K562 (cell line): Measurements from ENCODE around the gene CTU1. TPM values are rescaled to one million over a fixed set of nuclear protein-coding genes. Genes with fewer than 3 reads are reported as not detected.

Source experiments
- ATAC-seq: fragments of 200-7000 bp; cut with Tn5 transposase; 3 replicates; pipeline ENCODE4 v1.9.1; 2020; ENCODE audit warnings: moderate library complexity
- BruUV-seq: library from RNA; stranded (reverse); fragments of 400-500 nt; replicated peaks from 2 replicates; lab custom pipeline; 2021; lab: Mats Ljungman, UMichigan
- CTCF ChIA-PET: fragments of 300-600 bp; formaldehyde crosslinking; extraction: SDS; loops from one replicate; lab custom pipeline; 2021; ENCODE audit warnings: low intra/inter-chr PET ratio; lab: Yijun Ruan, JAX
- POLR2A ChIA-PET: fragments of 300-600, 350-650 bp; sonication (Branson Sonifier 250); formaldehyde crosslinking; extraction: SDS; loops from one replicate; lab custom pipeline; 2021; ENCODE audit warnings: antibody characterized with exemption, inconsistent platforms; lab: Yijun Ruan, JAX
- DNase-seq, 4 experiments: peaks; one replicate each; pipeline versions ENCODE4 v3.0.0 to v3.0.0-alpha.2; 2011 to 2018; ENCODE audit warnings: low spot score in 3 of 4, mixed read lengths in 3 of 4; ENCODE audit errors: extremely low read depth in 1 of 4
- FAIRE-seq: peaks from 2 replicates; lab custom pipeline; 2011; peaks lifted over from hg19 to GRCh38; lab: Jason Lieb, UNC
- H2AFZ ChIP-seq: 2 replicates; pipeline ENCODE4 v1.6.0; 2011; ENCODE audit warnings: low read depth, low read length, control low read depth, inconsistent platforms
- H3K27ac ChIP-seq: fragments of 200-600 bp; 3 replicates; pipeline ENCODE4 v1.8.0; 2011; ENCODE audit warnings: low read depth, mild to moderate bottlenecking, control low read depth, inconsistent platforms, low read length, moderate library complexity, mixed read lengths; ENCODE audit errors: extremely low read depth
- H3K27me3 ChIP-seq, 2 experiments: fragments of 300-600 bp in 1 of 2; 2 replicates in 1 of 2; 3 replicates in 1 of 2; pipeline versions ENCODE4 v1.6.0 to v1.8.0; 2011; ENCODE audit warnings: inconsistent platforms in 2 of 2, low read length in 2 of 2, mild to moderate bottlenecking in 1 of 2, mixed read lengths in 1 of 2, moderate library complexity in 1 of 2; ENCODE audit not compliant: control insufficient read depth in 2 of 2, insufficient read depth in 2 of 2
- H3K36me3 ChIP-seq: fragments of 300-600 bp; 3 replicates; pipeline ENCODE4 v1.8.0; 2011; ENCODE audit warnings: mild to moderate bottlenecking, low read length, inconsistent platforms; ENCODE audit not compliant: control insufficient read depth, insufficient read depth
- H3K4me1 ChIP-seq, 2 experiments: fragments of 200-600 bp in 1 of 2; replicated peaks in 1 of 2; 2 replicates in 1 of 2; 3 replicates in 1 of 2; pipeline versions ENCODE4 v1.5.1 to v1.8.0; 2011; ENCODE audit warnings: inconsistent platforms in 2 of 2, low read length in 2 of 2, mild to moderate bottlenecking in 1 of 2, mixed read lengths in 1 of 2, moderate library complexity in 1 of 2; ENCODE audit not compliant: control insufficient read depth in 2 of 2, insufficient read depth in 2 of 2
- H3K4me2 ChIP-seq: 2 replicates; pipeline ENCODE4 v1.6.1; 2011; ENCODE audit warnings: low read length, control low read depth, inconsistent platforms, mixed read lengths; ENCODE audit not compliant: insufficient read depth
- H3K4me3 ChIP-seq: fragments of 200-600 bp; sonication (generic), shearing (Covaris generic); 2 replicates; pipeline ENCODE4 v1.5.1; 2016; ENCODE audit warnings: control low read depth, inconsistent platforms
- H3K79me2 ChIP-seq: fragments of 200-600 bp; 3 replicates; pipeline ENCODE4 v1.8.0; 2011; ENCODE audit warnings: low read length, inconsistent platforms; ENCODE audit not compliant: control insufficient read depth, insufficient read depth
- H3K9ac ChIP-seq, 2 experiments: 2 replicates each; pipeline versions ENCODE4 v1.6.0 to v1.6.1; 2011; ENCODE audit warnings: low read depth in 2 of 2, low read length in 2 of 2, control low read depth in 1 of 2, inconsistent platforms in 1 of 2, mild to moderate bottlenecking in 1 of 2, mixed read lengths in 1 of 2; ENCODE audit not compliant: insufficient read depth in 1 of 2
- H3K9me1 ChIP-seq: one replicate; pipeline ENCODE4 v1.6.0; 2011; ENCODE audit warnings: inconsistent platforms, mild to moderate bottlenecking, low read length, moderate library complexity; ENCODE audit not compliant: control insufficient read depth, insufficient read depth
- H3K9me3 ChIP-seq: replicated peaks from 2 replicates; pipeline ENCODE4 v1.5.1; 2011; ENCODE audit warnings: low read depth, low read length, inconsistent platforms; ENCODE audit not compliant: control insufficient read depth, insufficient read depth
- H4K20me1 ChIP-seq: replicated peaks from 2 replicates; pipeline ENCODE4 v1.6.1; 2011; ENCODE audit warnings: low read length, inconsistent platforms, mixed read lengths; ENCODE audit not compliant: control insufficient read depth, insufficient read depth
- E2F6 ChIP-seq, 2 experiments: IDR thresholded peaks; 2 replicates each; pipeline ENCODE4 v1.6.1; 2011; ENCODE audit warnings: borderline replicate concordance in 1 of 2, control low read depth in 1 of 2, low read depth in 1 of 2, low read length in 1 of 2, mild to moderate bottlenecking in 1 of 2, mixed read lengths in 1 of 2, moderate library complexity in 1 of 2; ENCODE audit not compliant: insufficient read depth in 1 of 2, insufficient read length in 1 of 2, poor library complexity in 1 of 2, severe bottlenecking in 1 of 2; ENCODE audit errors: extremely low read depth in 1 of 2
- NR1H2 ChIP-seq: sonication (generic); formaldehyde crosslinking; IDR thresholded peaks from 2 replicates; pipeline ENCODE4 v1.4.0; 2020; ENCODE audit warnings: mild to moderate bottlenecking, missing genetic modification reagents
- POLR3A ChIP-seq: IDR thresholded peaks from 2 replicates; pipeline ENCODE4 v1.6.1; 2011; ENCODE audit warnings: borderline replicate concordance, mild to moderate bottlenecking, moderate library complexity; ENCODE audit not compliant: insufficient read length, insufficient read depth; ENCODE audit errors: extremely low read depth
- PYGO2 ChIP-seq: fragments of 450-650 bp; IDR thresholded peaks from 2 replicates; pipeline ENCODE4 v1.6.1; 2016; ENCODE audit warnings: mild to moderate bottlenecking, missing genetic modification characterization, moderate library complexity, missing compliant biosample characterization
- RERE ChIP-seq: sonication (generic); formaldehyde crosslinking; IDR thresholded peaks from 2 replicates; pipeline ENCODE4 v1.8.0; 2023; ENCODE audit warnings: missing genetic modification reagents, mild to moderate bottlenecking, borderline replicate concordance
- SMAD4 ChIP-seq: fragments of 250-450 bp; sonication (Bioruptor Pico); conservative IDR thresholded peaks from 2 replicates; pipeline ENCODE4 v1.8.0; 2021; ENCODE audit warnings: inconsistent platforms, mild to moderate bottlenecking, moderate library complexity
- SUPT5H ChIP-seq: fragments of 450-650 bp; IDR thresholded peaks from 2 replicates; pipeline ENCODE4 v1.6.1; 2016
- TCF7 ChIP-seq: sonication (generic); IDR thresholded peaks from 2 replicates; pipeline ENCODE4 v1.6.1; 2016; ENCODE audit warnings: antibody characterized with exemption, borderline replicate concordance
- ZBTB2 ChIP-seq: fragments of 450-650 bp; IDR thresholded peaks from 2 replicates; pipeline ENCODE4 v1.6.1; 2016; ENCODE audit warnings: antibody characterized with exemption
- ZBTB43 ChIP-seq: sonication (generic); formaldehyde crosslinking; IDR thresholded peaks from 2 replicates; pipeline ENCODE4 v1.8.0; 2023; ENCODE audit warnings: mild to moderate bottlenecking, missing genetic modification reagents
- ZNF668 ChIP-seq: fragments of 250-450 bp; sonication (Bioruptor Pico); IDR thresholded peaks from 2 replicates; pipeline ENCODE4 v1.8.0; 2022; ENCODE audit warnings: mild to moderate bottlenecking, inconsistent platforms
- WGBS: fragments of 100-300 bp; shearing (Covaris generic); methylation state at CpG from one replicate; pipeline ENCODE4 v1.1.6; 2016; ENCODE audit warnings: low coverage, mixed read lengths; ENCODE audit not compliant: insufficient coverage; ENCODE audit errors: missing lambda C conversion rate; 5-methylcytosine and 5-hydroxymethylcytosine counted together
- in situ Hi-C: fragments of 300-500 bp; cut with MboI; formaldehyde crosslinking; loops from 4 replicates; pipeline ENCODE4 v1.15.0; 2018; ENCODE audit warnings: inconsistent platforms, mixed read lengths
- intact Hi-C: fragments of 100-400 bp; cut with micrococcal nuclease; formaldehyde crosslinking; loops from 2 replicates; pipeline ENCODE4 v1.14.2; 2022
- polyA plus RNA-seq, 8 experiments: library from polyadenylated mRNA; depleted of rRNA in 4 of 8; stranded (reverse) in 5 of 8; unstranded in 3 of 8; fragments of >200 nt; fragmentation: Nextera tagmentation in 2 of 8; fragmentation: Illumina TruSeq in 1 of 8; extraction: Ambion mirVana in 2 of 8; extraction: Trizol in 1 of 8; gene quantifications; 2 replicates each; pipeline versions ENCODE4 v1.2.1 to v1.2.3, GENCODE V29; 2011 to 2014; ENCODE audit warnings: inconsistent platforms in 1 of 8, missing spikeins in 1 of 8
- total RNA-seq, 7 experiments: library from RNA; depleted of rRNA in 6 of 7; stranded (reverse); fragments of >200 nt in 6 of 7; fragmentation: Illumina TruSeq in 2 of 7; extraction: Trizol in 2 of 7; gene quantifications; 2 replicates each; pipeline versions ENCODE4 v1.2.1 to v1.2.3, GENCODE V29; 2011 to 2021; ENCODE audit warnings: low replicate concordance in 1 of 7

Gene CTU1
- total and polyA plus RNA-seq, 9 of the 15 experiments (the other 6 are each of a cell fraction or from before 2014, with no cell fraction given): 0.03 to 18.4 (median 2.3) TPM; not detected in 1

- no peak overlapping the region; the same call in 1 of the 3 replicates for H3K27ac ChIP-seq
- CTCF ChIA-PET: interaction anchor here (1.5 kb wide), 1 partner anchor 14 kb away, joined by 5 read pairs; no protein-coding TSS in a partner anchor
- no peak for TF ChIP-seq ZBTB43 (CRISPR knock-in tag)
- peak; percentile 89; the same call in 1 of the 2 replicates for TF ChIP-seq ZBTB2
- TF ChIP-seq E2F6 (IDR thresholded peaks at IDR 0.05; ENCODE audit: borderline replicate concordance in 1 of 2, extremely low read depth in 1 of 2, insufficient read depth in 1 of 2, insufficient read length in 1 of 2, low read depth in 1 of 2, low read length in 1 of 2, poor library complexity in 1 of 2, severe bottlenecking in 1 of 2): peak; percentile 72 to 73
- TF ChIP-seq PYGO2 (tag): no peak
- no peak for TF ChIP-seq TCF7
- TF ChIP-seq ZNF668 (CRISPR knock-in tag): 0 out of 2 replicates have a peak, but pooled peaks have one; percentile 11
- 0 out of 2 replicates have a peak, but pooled peaks have one; percentile 39 for TF ChIP-seq NR1H2 (CRISPR knock-in tag)
- TF ChIP-seq RERE (CRISPR knock-in tag): no peak
- no peak for TF ChIP-seq POLR3A
- TF ChIP-seq SUPT5H: no peak
- peak; percentile 18; the same call in 1 of the 2 replicates for TF ChIP-seq SMAD4
Observed at GRCh38 chr19:51108805-51109146, 567 bp upstream of the CTU1 start.

More at GRCh38 chr19:51108805-51109146, 567 bp upstream of the CTU1 start:
- H3K36me3 ChIP-seq: peaks cover 17% of the 10 kb centered on the region; the same call in 2 of the 3 replicates
- peak overlapping the region; percentile 96 for H2AFZ ChIP-seq
- 11% methylated on average over 15 of the region's 15 CpGs for WGBS
- in situ Hi-C loops (no loop called here), intact Hi-C loops (no loop called here)
- no peaks in the 10 kb centered on the region for H3K9me1 ChIP-seq
- H3K4me1 ChIP-seq: peaks cover 9 to 21% of the 10 kb centered on the region in 2 experiments; a peak in 4 of 5 replicates
- H3K9ac ChIP-seq: peak overlapping the region; percentile 85
- H3K27me3 ChIP-seq: peaks cover 4 to 23% of the 10 kb centered on the region in 2 experiments; a peak in 4 of 5 replicates
- peak overlapping the region; percentile 92 for H3K4me2 ChIP-seq
- POLR2A ChIA-PET: interaction anchor here (0.6 to 1.0 kb wide), 3 partner anchors 16 to 106 kb away, joined by 3 to 4 read pairs (median 4); partner anchors contain the start of gene SIGLEC9
- ATAC-seq (peak; percentile 19), FAIRE-seq (no peak), DNase-seq (no peak)
- peaks cover 28% of the 10 kb centered on the region for H3K79me2 ChIP-seq
- BruUV-seq: no TSS peak
- peak overlapping the region; percentile 63 for H3K4me3 ChIP-seq
- no peaks in the 10 kb centered on the region for H3K9me3 ChIP-seq
- H4K20me1 ChIP-seq: no peaks in the 10 kb centered on the region
